Endothelial cell (in vitro differentiated cells): ENCODE data around the gene RIN1. TPM values are rescaled to one million over a fixed set of nuclear protein-coding genes. Genes with fewer than 3 reads are reported as not detected.
"Not testable (repeated sequence)": the region's sequence is repeated elsewhere in the genome, so short reads cannot be mapped to it uniquely, and the experiment has no call there.

Experiments used
- DNase-seq: peaks from one replicate; pipeline ENCODE4 v3.0.0; 2021; ENCODE audit warnings: low spot score
- H3K27ac Mint-ChIP-seq: one replicate; pipeline ENCODE4 v1.8.0; 2021; ENCODE audit warnings: mixed read lengths, inconsistent platforms; ENCODE audit not compliant: unreplicated experiment
- H3K27me3 Mint-ChIP-seq: one replicate; pipeline ENCODE4 v1.8.0; 2021; ENCODE audit warnings: mild to moderate bottlenecking, moderate library complexity, mixed read lengths, inconsistent platforms; ENCODE audit not compliant: unreplicated experiment
- H3K36me3 Mint-ChIP-seq: one replicate; pipeline ENCODE4 v1.8.0; 2021; ENCODE audit warnings: mild to moderate bottlenecking, low read depth, mixed read lengths, inconsistent platforms; ENCODE audit not compliant: unreplicated experiment
- H3K4me1 Mint-ChIP-seq: one replicate; pipeline ENCODE4 v1.8.0; 2021; ENCODE audit warnings: mild to moderate bottlenecking, mixed read lengths, inconsistent platforms; ENCODE audit not compliant: unreplicated experiment
- H3K4me3 Mint-ChIP-seq: one replicate; pipeline ENCODE4 v1.8.0; 2021; ENCODE audit warnings: mild to moderate bottlenecking, mixed read lengths, inconsistent platforms; ENCODE audit not compliant: unreplicated experiment
- H3K9me3 Mint-ChIP-seq: one replicate; pipeline ENCODE4 v1.8.0; 2021; ENCODE audit warnings: mixed read lengths, inconsistent platforms; ENCODE audit not compliant: unreplicated experiment
- long read RNA-seq: library from polyadenylated mRNA; unstranded; transcript quantifications from one replicate; pipeline ENCODE4 v2.0.0, GENCODE V29; 2020; ENCODE audit not compliant: unreplicated experiment
- total RNA-seq: library from RNA; stranded (reverse); fragmentation: NEBNext Ultra II Directional; extraction: Animal tissue kit (Norgen Biotek cat#: 25700); gene quantifications from one replicate; pipeline ENCODE4 v1.2.1, GENCODE V29; 2021; ENCODE audit not compliant: unreplicated experiment
- TF ChIP-seq, protein P1 (sequence below): fragments of 200-600 bp; sonication (generic); IDR thresholded peaks from one replicate; pipeline ENCODE4 v1.5.0; 2021; ENCODE audit warnings: antibody characterized with exemption; ENCODE audit not compliant: unreplicated experiment

The RIN1 gene
- 4.8 TPM for total RNA-seq
- long read RNA-seq, transcript RIN1-201 (10 exons, 2,693 nt): major isoform, 5 of 6 reads
- long read RNA-seq, partial matches to known transcripts: 1 of 6 reads
- long read RNA-seq, other reads (novel, unspliced or antisense): 0 of 6 reads

DNA sequence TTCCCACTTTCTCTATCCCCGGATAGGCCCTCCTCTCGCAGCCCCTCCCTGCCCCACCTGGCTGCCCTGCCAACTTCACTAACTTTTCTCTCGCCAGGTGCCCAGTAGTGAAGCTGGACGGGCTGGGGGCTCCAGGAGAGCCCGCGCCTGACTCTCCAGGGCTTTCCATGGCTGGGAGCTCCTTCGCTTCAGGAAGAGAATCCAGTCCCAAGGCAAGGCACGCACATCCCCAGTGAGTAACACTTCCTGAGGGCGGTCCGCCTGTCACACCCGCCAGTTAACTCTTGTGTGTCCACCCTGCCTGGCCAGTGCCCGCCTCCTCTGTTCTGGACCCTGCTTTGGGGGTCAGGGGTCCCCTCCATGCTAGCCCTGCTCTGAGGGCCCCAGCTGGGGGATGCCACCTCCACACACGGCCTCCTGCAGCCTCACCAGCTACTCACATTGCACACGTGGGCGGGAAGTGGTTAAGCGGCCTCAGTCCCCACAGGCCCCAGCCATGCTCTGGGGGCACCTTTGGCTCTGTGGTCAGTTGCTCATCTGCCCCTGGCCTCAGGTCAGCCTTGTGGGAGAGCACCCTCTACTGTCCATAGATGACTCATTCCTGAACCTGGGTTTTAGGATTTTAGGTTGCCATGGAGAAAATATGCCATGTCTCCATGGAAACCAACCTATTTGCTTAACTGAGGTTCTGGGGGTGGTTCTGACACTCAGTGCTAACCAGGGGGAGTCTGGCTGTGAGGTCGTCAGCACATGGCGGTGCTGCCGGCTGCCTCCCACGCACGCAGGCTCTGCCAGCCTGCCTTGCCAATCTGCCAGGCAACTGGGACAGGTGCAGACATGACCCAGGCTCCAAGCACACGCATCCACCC is at the start of gene RIN1:
Gene RIN1 (minus strand): TSS at position 201 of the 869 bp plus-strand sequence. CDS start 32 bp downstream, at position 169.
- peak within 1 kb of the TSS; percentile 77 for H3K27ac Mint-ChIP-seq
- H3K4me1 Mint-ChIP-seq: peaks cover 7% of the 10 kb centered on the region
- TF ChIP-seq, protein P1, sequence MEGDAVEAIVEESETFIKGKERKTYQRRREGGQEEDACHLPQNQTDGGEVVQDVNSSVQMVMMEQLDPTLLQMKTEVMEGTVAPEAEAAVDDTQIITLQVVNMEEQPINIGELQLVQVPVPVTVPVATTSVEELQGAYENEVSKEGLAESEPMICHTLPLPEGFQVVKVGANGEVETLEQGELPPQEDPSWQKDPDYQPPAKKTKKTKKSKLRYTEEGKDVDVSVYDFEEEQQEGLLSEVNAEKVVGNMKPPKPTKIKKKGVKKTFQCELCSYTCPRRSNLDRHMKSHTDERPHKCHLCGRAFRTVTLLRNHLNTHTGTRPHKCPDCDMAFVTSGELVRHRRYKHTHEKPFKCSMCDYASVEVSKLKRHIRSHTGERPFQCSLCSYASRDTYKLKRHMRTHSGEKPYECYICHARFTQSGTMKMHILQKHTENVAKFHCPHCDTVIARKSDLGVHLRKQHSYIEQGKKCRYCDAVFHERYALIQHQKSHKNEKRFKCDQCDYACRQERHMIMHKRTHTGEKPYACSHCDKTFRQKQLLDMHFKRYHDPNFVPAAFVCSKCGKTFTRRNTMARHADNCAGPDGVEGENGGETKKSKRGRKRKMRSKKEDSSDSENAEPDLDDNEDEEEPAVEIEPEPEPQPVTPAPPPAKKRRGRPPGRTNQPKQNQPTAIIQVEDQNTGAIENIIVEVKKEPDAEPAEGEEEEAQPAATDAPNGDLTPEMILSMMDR: no peak
- H3K4me3 Mint-ChIP-seq: peak within 1 kb of the TSS; percentile 87
- peak; percentile 60 for DNase-seq
- H3K27me3 Mint-ChIP-seq: peaks cover 12% of the 10 kb centered on the region
- peaks cover 8% of the 10 kb centered on the region for H3K36me3 Mint-ChIP-seq
- H3K9me3 Mint-ChIP-seq: no peaks in the 10 kb centered on the region

- not testable (repeated sequence) for H3K27ac Mint-ChIP-seq, H3K9me3 Mint-ChIP-seq, H3K27me3 Mint-ChIP-seq, H3K4me3 Mint-ChIP-seq, H3K4me1 Mint-ChIP-seq, DNase-seq, H3K36me3 Mint-ChIP-seq
Measured at GRCh38 chr11:66384316-66384715, 48.1 kb upstream of the RIN1 start.

GRCh38 chr11:66380264-66380663 is 44.0 kb upstream of the RIN1 start:
- not testable (repeated sequence) for DNase-seq, H3K36me3 Mint-ChIP-seq, H3K4me1 Mint-ChIP-seq, H3K4me3 Mint-ChIP-seq, H3K27me3 Mint-ChIP-seq, H3K27ac Mint-ChIP-seq, H3K9me3 Mint-ChIP-seq

GRCh38 chr11:66373690-66374287 is 37.6 kb upstream of the RIN1 start:
- not testable (repeated sequence) for H3K27me3 Mint-ChIP-seq, H3K4me1 Mint-ChIP-seq, H3K36me3 Mint-ChIP-seq, DNase-seq, H3K9me3 Mint-ChIP-seq, H3K4me3 Mint-ChIP-seq, H3K27ac Mint-ChIP-seq

- H3K27ac Mint-ChIP-seq: no peak overlapping the region
- DNase-seq: no peak
- H3K9me3 Mint-ChIP-seq: no peaks in the 10 kb centered on the region
- H3K27me3 Mint-ChIP-seq: peaks cover 9% of the 10 kb centered on the region
- H3K4me1 Mint-ChIP-seq: peaks cover 8% of the 10 kb centered on the region
- TF ChIP-seq, protein P1: no peak
- no peak overlapping the region for H3K4me3 Mint-ChIP-seq
- peaks cover 5% of the 10 kb centered on the region for H3K36me3 Mint-ChIP-seq
Measured at GRCh38 chr11:66373265-66373664, 37.0 kb upstream of the RIN1 start.

DNA sequence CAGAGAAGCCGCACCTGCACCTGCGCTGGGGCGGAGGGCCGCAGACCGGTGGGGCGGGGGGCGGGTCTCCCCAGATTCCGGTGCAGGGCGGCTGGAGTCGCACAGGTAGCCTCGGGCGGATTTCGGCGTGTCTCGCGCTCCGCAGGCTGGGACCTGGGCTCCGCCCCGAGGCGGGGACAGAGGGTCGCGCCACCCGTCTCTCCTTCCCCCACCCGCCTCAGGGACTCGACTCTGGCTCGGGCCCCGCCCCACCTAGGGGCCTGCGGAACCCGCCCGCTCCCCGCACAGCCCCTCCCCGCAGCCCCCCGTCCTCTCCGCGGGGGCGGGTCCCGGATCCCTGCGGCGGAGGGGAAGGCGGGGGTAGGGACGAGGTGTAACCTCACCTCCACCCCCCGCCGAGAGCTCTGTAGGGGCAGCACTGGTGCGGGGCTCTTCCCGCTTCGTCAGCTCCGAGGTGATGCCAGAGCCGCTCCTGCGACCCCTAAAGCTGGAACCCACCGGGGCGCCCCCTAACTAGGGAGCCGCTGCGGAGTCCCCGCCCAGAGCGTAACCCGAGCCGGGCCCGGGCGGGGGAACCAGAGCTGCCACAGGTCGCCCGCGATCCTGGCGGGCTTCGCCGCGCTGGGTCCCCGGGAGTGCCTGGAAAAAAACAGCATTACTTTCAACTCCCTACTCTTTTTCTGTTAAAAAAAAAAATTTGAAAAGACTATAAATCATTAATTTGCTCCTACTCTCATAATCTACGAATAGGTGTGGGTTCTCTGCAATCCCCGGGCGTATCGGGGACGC is 35.6 kb upstream of the RIN1 start, which contains the start of gene SLC29A2:
Gene SLC29A2 (minus strand): TSS at position 134 of the 789 bp plus-strand sequence. CDS start 169 bp downstream, outside the sequence.
- peak; percentile 64 for DNase-seq
- TF ChIP-seq, protein P1: no peak
- H3K4me3 Mint-ChIP-seq: peak within 1 kb of the TSS; percentile 92
- H3K36me3 Mint-ChIP-seq: peaks cover 10% of the 10 kb centered on the region
- peaks cover 8% of the 10 kb centered on the region for H3K4me1 Mint-ChIP-seq
- H3K27ac Mint-ChIP-seq: no peak within 1 kb of the TSS
- H3K9me3 Mint-ChIP-seq: no peaks in the 10 kb centered on the region
- H3K27me3 Mint-ChIP-seq: peaks cover 15% of the 10 kb centered on the region
